MM.1S (cell line): Measurements from ENCODE around the gene DPP8.

Source experiments
- CTCF ChIP-seq: fragments of 300-600 bp; sonication (generic); IDR thresholded peaks from 2 replicates; pipeline ENCODE4 v1.5.1; 2016; ENCODE audit warnings: antibody characterized with exemption, low read length, mixed read lengths
- EZH2 ChIP-seq: fragments of 300-600 bp; sonication (generic); optimal IDR thresholded peaks from 2 replicates; pipeline ENCODE3; 2017; ENCODE audit warnings: low read depth, mild to moderate bottlenecking, antibody characterized with exemption, low read length, mixed read lengths

- TF ChIP-seq CTCF (no peak), EZH2 (no peak)
Observed at GRCh38 chr15:65404186-65404872, 113.2 kb downstream of the DPP8 start.
